Testis (tissue), 3 donors: Measurements from ENCODE around the gene ARHGEF16. TPM values are rescaled to one million over a fixed set of nuclear protein-coding genes. Genes with fewer than 3 reads are reported as not detected.
A peak's percentile ranks its signal among the peaks of the same experiment; 100 is the strongest.

Experiments used
- DNase-seq: peaks from one replicate; pipeline ENCODE4 v3.0.0-alpha.2; 2019
- H3K27ac ChIP-seq, 2 donors: fragments of 200-600 bp; sonication (generic); one replicate each; pipeline ENCODE4 v1.5.1; 2019
- H3K27me3 ChIP-seq: fragments of 200-600 bp; sonication (generic); one replicate; pipeline ENCODE4 v1.5.1; 2019
- H3K36me3 ChIP-seq: fragments of 200-600 bp; sonication (generic); one replicate; pipeline ENCODE4 v1.5.1; 2017; ENCODE audit warnings: low read depth; ENCODE audit errors: missing control alignments
- H3K4me1 ChIP-seq: fragments of 200-600 bp; sonication (generic); one replicate; pipeline ENCODE4 v1.5.1; 2019
- H3K4me3 ChIP-seq, 2 donors: fragments of 200-600 bp; sonication (generic); one replicate each; pipeline ENCODE4 v1.5.1; 2017 to 2019
- H3K9me3 ChIP-seq: fragments of 200-600 bp; sonication (generic); one replicate; pipeline ENCODE4 v1.5.1; 2017
- CTCF ChIP-seq, 3 experiments: fragments of 450-650 bp in 2 of 3; fragments of 200-600 bp in 1 of 3; sonication (generic) in 1 of 3; IDR thresholded peaks; one replicate each; pipeline ENCODE4 v1.5.1; 2016 to 2019; ENCODE audit warnings: antibody characterized with exemption in 3 of 3, mild to moderate bottlenecking in 2 of 3, moderate library complexity in 1 of 3
- POLR2A ChIP-seq: fragments of 450-650 bp; IDR thresholded peaks from one replicate; pipeline ENCODE4 v1.6.1; 2017; ENCODE audit warnings: antibody characterized with exemption, mild to moderate bottlenecking, moderate library complexity
- WGBS, 2 donors: methylation state at CpG; one replicate each; pipeline ENCODE4 v1.1.5; 2018; 5-methylcytosine and 5-hydroxymethylcytosine counted together
- intact Hi-C: fragments of 100-400 bp; cut with DNase I; formaldehyde crosslinking; loops from one replicate; pipeline ENCODE4 v1.15.1; 2023; ENCODE audit warnings: low total_unique reads
- polyA plus RNA-seq: library from polyadenylated mRNA; stranded (reverse); fragments of 350-450 nt; fragmentation: Illumina TruSeq; extraction: RNeasy Lipid Tissue Mini Kit (QIAGEN cat#74804); gene quantifications from one replicate; pipeline ENCODE4 v1.2.3, GENCODE V29; 2014; ENCODE audit warnings: low read depth, low replicate concordance; ENCODE audit not compliant: insufficient read depth
- total RNA-seq, 2 donors: library from RNA; depleted of rRNA; stranded (reverse); fragments of >200 nt; gene quantifications; one replicate each; pipeline ENCODE4 v1.2.3, GENCODE V29; 2016

ARHGEF16 gene
- total and polyA plus RNA-seq, 3 donors from 2014 or later: 5.7 to 25.7 (median 17.1) TPM

GRCh38 chr1:3518256-3518655 lies 63.8 kb downstream of the ARHGEF16 start:
- H3K9me3 ChIP-seq: no peaks in the 10 kb centered on the region
- no peaks in the 10 kb centered on the region for H3K4me1 ChIP-seq
- no peak overlapping the region for H3K27ac ChIP-seq
- no peaks in the 10 kb centered on the region for H3K27me3 ChIP-seq
- DNase-seq: peak; percentile 19
- intact Hi-C loops: no loop called here
- TF ChIP-seq POLR2A: no peak
- peak in 2 of 3 experiments; percentile 34 to 62 for TF ChIP-seq CTCF (IDR thresholded peaks at IDR 0.05)
- H3K4me3 ChIP-seq: no peak overlapping the region
- no peaks in the 10 kb centered on the region for H3K36me3 ChIP-seq
- WGBS, 2 donors: 83 to 95% methylated on average over 2 to 12 of the region's 12 CpGs

GRCh38 chr1:3518756-3519155 lies 64.3 kb downstream of the ARHGEF16 start:
- no peak for DNase-seq
- intact Hi-C loops: no loop called here
- H3K36me3 ChIP-seq: no peaks in the 10 kb centered on the region
- TF ChIP-seq CTCF (IDR thresholded peaks at IDR 0.05): no peak
- no peak for TF ChIP-seq POLR2A
- WGBS, 2 donors: 95% methylated on average over 3 to 8 of the region's 8 CpGs
- no peaks in the 10 kb centered on the region for H3K27me3 ChIP-seq
- H3K4me3 ChIP-seq: no peak overlapping the region
- H3K4me1 ChIP-seq: no peaks in the 10 kb centered on the region
- no peak overlapping the region for H3K27ac ChIP-seq
- H3K9me3 ChIP-seq: no peaks in the 10 kb centered on the region

- no peaks in the 10 kb centered on the region for H3K9me3 ChIP-seq
- intact Hi-C loops: no loop called here
- H3K27ac ChIP-seq: no peak overlapping the region
- H3K4me3 ChIP-seq: no peak overlapping the region
- no peaks in the 10 kb centered on the region for H3K4me1 ChIP-seq
- 94% methylated on average over 27 of the region's 27 CpGs; no CpG with 5 or more reads in 1 of the 2 donors for WGBS, 2 donors
- H3K27me3 ChIP-seq: no peaks in the 10 kb centered on the region
- no peak for DNase-seq
- TF ChIP-seq CTCF (IDR thresholded peaks at IDR 0.05) (no peak), POLR2A (no peak)
- H3K36me3 ChIP-seq: no peaks in the 10 kb centered on the region
Measured at GRCh38 chr1:3519301-3519885, 64.9 kb downstream of the ARHGEF16 start.

GRCh38 chr1:3520419-3521378 lies 66.2 kb downstream of the ARHGEF16 start:
- no peaks in the 10 kb centered on the region for H3K4me1 ChIP-seq
- TF ChIP-seq CTCF (IDR thresholded peaks at IDR 0.05) (no peak), POLR2A (no peak)
- intact Hi-C loops: no loop called here

More at GRCh38 chr1:3520419-3521378, 66.2 kb downstream of the ARHGEF16 start:
- DNase-seq: no peak
- no peak overlapping the region for H3K4me3 ChIP-seq
- H3K27me3 ChIP-seq: no peaks in the 10 kb centered on the region
- WGBS, 2 donors: 84 to 90% methylated on average over 7 to 24 of the region's 24 CpGs
- no peaks in the 10 kb centered on the region for H3K36me3 ChIP-seq
- H3K9me3 ChIP-seq: no peaks in the 10 kb centered on the region
- H3K27ac ChIP-seq: no peak overlapping the region
